Skeletal muscle cell (primary cell): ENCODE measurements around the gene ATF7IP.

ENCODE experiments used
- DNase-seq: peaks from one replicate; pipeline ENCODE4 v3.0.0-alpha.2; 2010; ENCODE audit warnings: low read depth
- H3K4me3 ChIP-seq: 2 replicates; pipeline ENCODE4 v1.5.1; 2011; ENCODE audit warnings: low read depth, mild to moderate bottlenecking, control low read depth, low read length, moderate library complexity

The ATF7IP gene

GRCh38 chr12:14545144-14546124, 180.0 kb downstream of the ATF7IP start:
- DNase-seq, result no peak

GRCh38 chr12:14547571-14547970, 182.1 kb downstream of the ATF7IP start:
- no peak for DNase-seq
- no peak overlapping the region for H3K4me3 ChIP-seq

More at GRCh38 chr12:14545144-14546124, 180.0 kb downstream of the ATF7IP start:
- no peak overlapping the region for H3K4me3 ChIP-seq

GRCh38 chr12:14548609-14549008, 183.1 kb downstream of the ATF7IP start:
- H3K4me3 ChIP-seq, result no peak overlapping the region
- no peak for DNase-seq
